Nephron progenitor cell (in vitro differentiated cells): Measurements from ENCODE around the gene ORC5.
"Not testable (repeated sequence)": the region's sequence is repeated elsewhere in the genome, so short reads cannot be mapped to it uniquely, and the experiment has no call there.

Experiments used
- DNase-seq: peaks from one replicate; pipeline ENCODE4 v3.0.0; 2021
- H3K27ac Mint-ChIP-seq: 2 replicates; pipeline ENCODE4 v1.8.0; 2021; ENCODE audit warnings: mild to moderate bottlenecking, moderate library complexity, mixed read lengths
- H3K27me3 Mint-ChIP-seq: 2 replicates; pipeline ENCODE4 v1.8.0; 2021; ENCODE audit warnings: mild to moderate bottlenecking, low read depth, mixed read lengths; ENCODE audit not compliant: poor library complexity
- H3K36me3 Mint-ChIP-seq: 2 replicates; pipeline ENCODE4 v1.8.0; 2021; ENCODE audit warnings: low read depth, mixed read lengths
- H3K4me1 Mint-ChIP-seq: 2 replicates; pipeline ENCODE4 v1.8.0; 2021; ENCODE audit warnings: mixed read lengths
- H3K4me3 Mint-ChIP-seq: 2 replicates; pipeline ENCODE4 v1.8.0; 2021; ENCODE audit warnings: mild to moderate bottlenecking, moderate library complexity, mixed read lengths
- H3K9me3 Mint-ChIP-seq: 2 replicates; pipeline ENCODE4 v1.8.0; 2021; ENCODE audit warnings: mild to moderate bottlenecking, moderate library complexity, mixed read lengths
- CTCF ChIP-seq: fragments of 200-600 bp; sonication (generic); IDR thresholded peaks from 2 replicates; pipeline ENCODE4 v1.5.0; 2021; ENCODE audit warnings: antibody characterized with exemption

Gene ORC5

GRCh38 chr7:104179178-104179577 is 28.6 kb downstream of the ORC5 start:
- H3K36me3 Mint-ChIP-seq: peaks cover 96% of the 10 kb centered on the region
- H3K27ac Mint-ChIP-seq: no peak overlapping the region
- no peak for TF ChIP-seq CTCF
- no peaks in the 10 kb centered on the region for H3K27me3 Mint-ChIP-seq
- H3K4me1 Mint-ChIP-seq: no peaks in the 10 kb centered on the region
- peaks cover 65% of the 10 kb centered on the region for H3K9me3 Mint-ChIP-seq
- DNase-seq: no peak
- H3K4me3 Mint-ChIP-seq: no peak overlapping the region

- peaks cover 53% of the 10 kb centered on the region for H3K9me3 Mint-ChIP-seq
- not testable (repeated sequence) for H3K4me1 Mint-ChIP-seq, H3K4me3 Mint-ChIP-seq, H3K27me3 Mint-ChIP-seq, DNase-seq, H3K27ac Mint-ChIP-seq
- peaks cover 94% of the 10 kb centered on the region for H3K36me3 Mint-ChIP-seq
Observed at GRCh38 chr7:104177565-104178083, 30.2 kb downstream of the ORC5 start.

DNA sequence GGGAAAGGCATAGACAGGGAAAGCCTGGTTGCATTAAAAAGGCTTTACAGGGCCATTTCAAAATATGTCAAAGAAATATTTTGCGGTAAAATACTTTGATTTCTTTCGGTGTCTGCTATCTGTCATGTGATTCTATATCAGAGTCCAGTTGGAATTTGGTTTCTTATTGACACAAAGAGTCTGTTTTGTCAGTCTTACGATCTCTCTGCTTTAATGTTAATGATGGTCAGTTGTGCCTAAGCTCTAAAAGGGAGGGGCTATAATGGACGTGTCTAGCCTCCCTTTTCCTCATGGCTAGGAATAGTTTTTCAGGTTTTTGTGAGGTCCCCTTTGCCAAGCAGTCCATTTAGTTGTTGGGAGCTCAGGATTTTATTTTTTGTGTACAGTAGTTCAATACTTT is 31.5 kb downstream of the ORC5 start:
- Mint-ChIP-seq H3K36me3 (peaks cover 92% of the 10 kb centered on the region), H3K9me3 (peaks cover 47% of the 10 kb centered on the region), H3K27me3 (no peaks in the 10 kb centered on the region), H3K27ac (no peak overlapping the region), H3K4me3 (no peak overlapping the region), H3K4me1 (no peaks in the 10 kb centered on the region)
- DNase-seq: no peak
- no peak for TF ChIP-seq CTCF

DNA sequence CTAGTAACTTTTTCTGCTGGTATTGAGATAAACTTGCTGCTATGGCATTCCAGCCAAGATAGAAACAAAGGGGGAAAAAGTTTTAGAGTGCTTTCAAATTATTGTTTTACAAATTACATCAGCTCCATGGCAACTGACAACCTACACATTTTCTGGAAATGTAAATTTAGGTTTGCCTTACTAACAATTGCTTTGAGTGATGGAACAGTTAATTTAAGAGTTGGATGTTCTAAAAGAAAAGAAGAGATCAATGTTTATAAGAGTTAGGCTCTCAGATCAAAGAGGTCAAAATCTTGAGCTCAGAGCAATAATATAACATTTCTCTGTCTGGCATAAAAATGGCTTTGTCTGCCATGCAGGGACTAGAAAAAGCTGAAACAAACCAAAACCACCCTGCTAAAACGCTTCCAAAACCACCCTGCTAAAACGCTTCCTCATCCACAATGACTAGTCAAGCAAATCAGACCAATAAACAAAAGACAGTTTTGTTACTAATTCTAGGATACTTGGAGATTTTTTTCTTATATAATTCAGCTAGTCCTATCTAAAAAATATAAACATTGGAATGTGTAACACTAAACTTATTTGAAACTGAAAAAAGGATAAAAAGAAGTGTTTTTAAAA is 32.3 kb downstream of the ORC5 start:
- Mint-ChIP-seq H3K4me3 (no peak overlapping the region), H3K36me3 (peaks cover 92% of the 10 kb centered on the region), H3K27me3 (no peaks in the 10 kb centered on the region), H3K9me3 (peaks cover 38% of the 10 kb centered on the region), H3K4me1 (no peaks in the 10 kb centered on the region), H3K27ac (no peak overlapping the region)
- DNase-seq: no peak
- TF ChIP-seq CTCF: no peak

GRCh38 chr7:104174798-104175197 is 33.0 kb downstream of the ORC5 start:
- Mint-ChIP-seq H3K4me1 (no peaks in the 10 kb centered on the region), H3K4me3 (no peak overlapping the region), H3K9me3 (peaks cover 31% of the 10 kb centered on the region), H3K36me3 (peaks cover 92% of the 10 kb centered on the region), H3K27ac (no peak overlapping the region), H3K27me3 (no peaks in the 10 kb centered on the region)
- TF ChIP-seq CTCF: no peak
- no peak for DNase-seq

GRCh38 chr7:104162081-104162480 is 45.7 kb downstream of the ORC5 start:
- H3K4me3 Mint-ChIP-seq: no peak overlapping the region
- DNase-seq: no peak
- H3K27ac Mint-ChIP-seq: no peak overlapping the region
- no peaks in the 10 kb centered on the region for H3K9me3 Mint-ChIP-seq
- no peaks in the 10 kb centered on the region for H3K4me1 Mint-ChIP-seq
- TF ChIP-seq CTCF: no peak
- peaks cover 56% of the 10 kb centered on the region for H3K36me3 Mint-ChIP-seq
- no peaks in the 10 kb centered on the region for H3K27me3 Mint-ChIP-seq
